Adrenal gland (tissue), 5 donors: ENCODE measurements around the gene MAN1C1.

Experiments
- POLR2A ChIP-seq, 2 donors: fragments of 450-650 bp; IDR thresholded peaks; one replicate each; pipeline ENCODE4 v1.6.1; 2017; ENCODE audit warnings: antibody characterized with exemption in 2 of 2, mild to moderate bottlenecking in 2 of 2, moderate library complexity in 1 of 2
- TF ChIP-seq, protein P1 (sequence below), 6 experiments: fragments of 450-650 bp in 4 of 6; fragments of 200-600 bp in 2 of 6; sonication (generic) in 1 of 6; IDR thresholded peaks; 1 replicate in 5 of 6; 2 replicates in 1 of 6; pipeline versions ENCODE4 v1.5.1 to v1.8.0; 2016 to 2021; ENCODE audit warnings: antibody characterized with exemption in 6 of 6, mild to moderate bottlenecking in 2 of 6, moderate library complexity in 1 of 6
- donor health status: DM: no; HTN: no; CAD: no.

DNA sequence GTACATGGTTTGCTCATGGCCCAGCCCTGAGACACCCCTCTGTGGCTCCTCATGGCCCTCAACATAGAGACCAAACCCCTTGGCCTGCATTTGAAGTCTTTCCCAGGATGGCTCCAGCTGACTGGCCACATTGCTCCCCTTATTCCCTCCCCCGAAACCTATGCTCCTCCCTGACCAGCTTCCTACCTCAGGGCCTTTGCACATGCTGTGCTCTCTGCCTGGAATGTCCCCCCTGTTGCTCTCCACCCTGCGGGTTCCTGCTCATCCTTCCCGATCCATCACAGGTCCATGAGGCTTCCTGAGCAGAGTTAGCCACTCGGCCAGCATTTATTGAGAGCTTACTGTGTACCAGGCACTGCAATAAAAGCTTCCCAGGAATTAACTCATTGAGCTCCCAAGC is 112.5 kb downstream of the MAN1C1 start:
- TF ChIP-seq POLR2A (IDR thresholded peaks at IDR 0.05): no peak
- TF ChIP-seq, protein P1, sequence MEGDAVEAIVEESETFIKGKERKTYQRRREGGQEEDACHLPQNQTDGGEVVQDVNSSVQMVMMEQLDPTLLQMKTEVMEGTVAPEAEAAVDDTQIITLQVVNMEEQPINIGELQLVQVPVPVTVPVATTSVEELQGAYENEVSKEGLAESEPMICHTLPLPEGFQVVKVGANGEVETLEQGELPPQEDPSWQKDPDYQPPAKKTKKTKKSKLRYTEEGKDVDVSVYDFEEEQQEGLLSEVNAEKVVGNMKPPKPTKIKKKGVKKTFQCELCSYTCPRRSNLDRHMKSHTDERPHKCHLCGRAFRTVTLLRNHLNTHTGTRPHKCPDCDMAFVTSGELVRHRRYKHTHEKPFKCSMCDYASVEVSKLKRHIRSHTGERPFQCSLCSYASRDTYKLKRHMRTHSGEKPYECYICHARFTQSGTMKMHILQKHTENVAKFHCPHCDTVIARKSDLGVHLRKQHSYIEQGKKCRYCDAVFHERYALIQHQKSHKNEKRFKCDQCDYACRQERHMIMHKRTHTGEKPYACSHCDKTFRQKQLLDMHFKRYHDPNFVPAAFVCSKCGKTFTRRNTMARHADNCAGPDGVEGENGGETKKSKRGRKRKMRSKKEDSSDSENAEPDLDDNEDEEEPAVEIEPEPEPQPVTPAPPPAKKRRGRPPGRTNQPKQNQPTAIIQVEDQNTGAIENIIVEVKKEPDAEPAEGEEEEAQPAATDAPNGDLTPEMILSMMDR (IDR thresholded peaks at IDR 0.05): no peak
